Skeletal muscle tissue (tissue), 4 donors: ENCODE measurements around the gene PLSCR3. TPM values are rescaled to one million over a fixed set of nuclear protein-coding genes. Genes with fewer than 3 reads are reported as not detected.
A peak's percentile ranks its signal among the peaks of the same experiment; 100 is the strongest.

Source experiments
- H3K27ac ChIP-seq: one replicate; pipeline ENCODE4 v1.7.0; 2013; ENCODE audit warnings: mild to moderate bottlenecking, low read depth, low read length, inconsistent platforms
- H3K27me3 ChIP-seq, 3 donors: one replicate each; pipeline ENCODE4 v1.7.0; 2013; ENCODE audit warnings: low read length in 3 of 3; ENCODE audit not compliant: control insufficient read depth in 3 of 3, insufficient read depth in 3 of 3
- H3K36me3 ChIP-seq, 3 donors: one replicate each; pipeline ENCODE4 v1.7.0; 2013; ENCODE audit warnings: low read length in 3 of 3; ENCODE audit not compliant: control insufficient read depth in 3 of 3, insufficient read depth in 3 of 3
- H3K4me1 ChIP-seq, 3 donors: one replicate each; pipeline ENCODE4 v1.7.0; 2013; ENCODE audit warnings: low read length in 3 of 3, mild to moderate bottlenecking in 3 of 3; ENCODE audit not compliant: control insufficient read depth in 3 of 3, insufficient read depth in 3 of 3
- H3K4me3 ChIP-seq, 3 donors: one replicate each; pipeline ENCODE4 v1.7.0; 2013; ENCODE audit warnings: low read length in 3 of 3
- H3K9ac ChIP-seq, 3 donors: one replicate each; pipeline ENCODE4 v1.7.0; 2013; ENCODE audit warnings: low read length in 3 of 3, mild to moderate bottlenecking in 3 of 3, moderate library complexity in 2 of 3, low read depth in 1 of 3
- H3K9me3 ChIP-seq, 3 donors: one replicate each; pipeline ENCODE4 v1.7.0; 2013; ENCODE audit warnings: low read length in 3 of 3; ENCODE audit not compliant: control insufficient read depth in 3 of 3
- total RNA-seq: library from RNA; depleted of rRNA; stranded (reverse); fragments of >200 nt; gene quantifications from one replicate; pipeline ENCODE4 v1.2.3, GENCODE V29; 2014
- donor health status: Osteomylitis.

PLSCR3 gene
- total RNA-seq, 1 donor from 2014 or later, result 10.4 TPM

GRCh38 chr17:7407485-7408251 is 13.3 kb upstream of the PLSCR3 start, which contains the start of gene NLGN2:
NLGN2 (plus strand) TSS chr17:7407845; CDS start chr17:7408256, 411 bp downstream.
- no peaks in the 10 kb centered on the region for H3K27me3 ChIP-seq
- H3K9me3 ChIP-seq, result no peaks in the 10 kb centered on the region
- H3K27ac ChIP-seq, result no peak within 1 kb of the TSS
- peaks cover 11 to 20% (median 12%) of the 10 kb centered on the region in 3 donors for H3K4me1 ChIP-seq
- no peak within 1 kb of the TSS for H3K9ac ChIP-seq
- peaks cover 4 to 9% (median 6%) of the 10 kb centered on the region in 3 donors for H3K36me3 ChIP-seq
- no peak within 1 kb of the TSS for H3K4me3 ChIP-seq

GRCh38 chr17:7407082-7407481 is 12.8 kb upstream of the PLSCR3 start:
- Histone ChIP-seq H3K9ac (no peak overlapping the region), H3K27ac (no peak overlapping the region), H3K36me3 (peaks cover 4 to 9% (median 6%) of the 10 kb centered on the region in 3 donors), H3K9me3 (no peaks in the 10 kb centered on the region), H3K4me3 (no peak overlapping the region), H3K4me1 (peaks cover 13 to 21% (median 13%) of the 10 kb centered on the region in 3 donors), H3K27me3 (no peaks in the 10 kb centered on the region)

GRCh38 chr17:7406235-7406825 is 12.0 kb upstream of the PLSCR3 start:
- Histone ChIP-seq H3K27ac (peak overlapping the region; percentile 84), H3K9me3 (no peaks in the 10 kb centered on the region), H3K9ac (no peak overlapping the region), H3K27me3 (no peaks in the 10 kb centered on the region), H3K36me3 (peaks cover 4 to 9% (median 6%) of the 10 kb centered on the region in 3 donors), H3K4me3 (no peak overlapping the region), H3K4me1 (peaks cover 13 to 21% (median 13%) of the 10 kb centered on the region in 3 donors)

- Histone ChIP-seq H3K4me3 (peak overlapping the region; percentile 67 to 73 (median 71)), H3K9ac (peak overlapping the region; percentile 72 to 80 (median 76)), H3K36me3 (peaks cover 4 to 8% (median 6%) of the 10 kb centered on the region in 3 donors), H3K9me3 (no peaks in the 10 kb centered on the region), H3K27ac (peak overlapping the region; percentile 84), H3K27me3 (no peaks in the 10 kb centered on the region), H3K4me1 (peaks cover 13 to 21% (median 13%) of the 10 kb centered on the region in 3 donors)
Measured at GRCh38 chr17:7405350-7406234, 11.3 kb upstream of the PLSCR3 start.

GRCh38 chr17:7404737-7405349 is 10.5 kb upstream of the PLSCR3 start:
- Histone ChIP-seq H3K36me3 (peaks cover 4 to 6% (median 5%) of the 10 kb centered on the region in 3 donors), H3K4me1 (peaks cover 13 to 21% (median 13%) of the 10 kb centered on the region in 3 donors), H3K9ac (peak overlapping the region; percentile 72 to 80 (median 76)), H3K9me3 (no peaks in the 10 kb centered on the region), H3K4me3 (peak overlapping the region; percentile 67 to 73 (median 71)), H3K27me3 (no peaks in the 10 kb centered on the region), H3K27ac (peak overlapping the region; percentile 84)

- Histone ChIP-seq H3K27ac (peak within 1 kb of the TSS; percentile 84), H3K9ac (peak within 1 kb of the TSS; percentile 76 to 95 (median 78)), H3K27me3 (no peaks in the 10 kb centered on the region), H3K36me3 (peaks cover 0 to 4% (median 1%) of the 10 kb centered on the region in 3 donors), H3K4me3 (peak within 1 kb of the TSS; percentile 86 to 90 (median 89)), H3K9me3 (no peaks in the 10 kb centered on the region), H3K4me1 (peaks cover 13 to 21% (median 13%) of the 10 kb centered on the region in 3 donors)
Measured at GRCh38 chr17:7403977-7404736, 9.8 kb upstream of the PLSCR3 start, which contains the start of gene TMEM256. TMEM256 (minus strand) TSS chr17:7404097; CDS start chr17:7404084, 13 bp downstream.

- Histone ChIP-seq H3K27ac (peak overlapping the region; percentile 84), H3K4me3 (peak overlapping the region; percentile 86 to 90 (median 89)), H3K36me3 (peaks cover 0 to under 1% (median 0%) of the 10 kb centered on the region in 3 donors), H3K9ac (peak overlapping the region; percentile 76 to 95 (median 78)), H3K4me1 (peaks cover 13 to 21% (median 13%) of the 10 kb centered on the region in 3 donors), H3K27me3 (no peaks in the 10 kb centered on the region), H3K9me3 (no peaks in the 10 kb centered on the region)
Measured at GRCh38 chr17:7403727-7403976, 9.3 kb upstream of the PLSCR3 start.

- no peaks in the 10 kb centered on the region for H3K36me3 ChIP-seq
- no peaks in the 10 kb centered on the region for H3K27me3 ChIP-seq
Measured at GRCh38 chr17:7403043-7403726, 8.9 kb upstream of the PLSCR3 start.

More at GRCh38 chr17:7403043-7403726, 8.9 kb upstream of the PLSCR3 start:
- peaks cover 13 to 21% (median 13%) of the 10 kb centered on the region in 3 donors for H3K4me1 ChIP-seq
- H3K9ac ChIP-seq, result peak overlapping the region; percentile 76 to 95 (median 78)
- H3K4me3 ChIP-seq, result peak overlapping the region; percentile 86 to 90 (median 89)
- no peaks in the 10 kb centered on the region for H3K9me3 ChIP-seq
- peak overlapping the region; percentile 84 for H3K27ac ChIP-seq
